Measurements from ENCODE around the gene RPL18. TPM values are rescaled to one million over a fixed set of nuclear protein-coding genes. Genes with fewer than 3 reads are reported as not detected.

Gene RPL18
- total RNA-seq, 1 experiment from 2014 or later: 1,736 TPM

DNA sequence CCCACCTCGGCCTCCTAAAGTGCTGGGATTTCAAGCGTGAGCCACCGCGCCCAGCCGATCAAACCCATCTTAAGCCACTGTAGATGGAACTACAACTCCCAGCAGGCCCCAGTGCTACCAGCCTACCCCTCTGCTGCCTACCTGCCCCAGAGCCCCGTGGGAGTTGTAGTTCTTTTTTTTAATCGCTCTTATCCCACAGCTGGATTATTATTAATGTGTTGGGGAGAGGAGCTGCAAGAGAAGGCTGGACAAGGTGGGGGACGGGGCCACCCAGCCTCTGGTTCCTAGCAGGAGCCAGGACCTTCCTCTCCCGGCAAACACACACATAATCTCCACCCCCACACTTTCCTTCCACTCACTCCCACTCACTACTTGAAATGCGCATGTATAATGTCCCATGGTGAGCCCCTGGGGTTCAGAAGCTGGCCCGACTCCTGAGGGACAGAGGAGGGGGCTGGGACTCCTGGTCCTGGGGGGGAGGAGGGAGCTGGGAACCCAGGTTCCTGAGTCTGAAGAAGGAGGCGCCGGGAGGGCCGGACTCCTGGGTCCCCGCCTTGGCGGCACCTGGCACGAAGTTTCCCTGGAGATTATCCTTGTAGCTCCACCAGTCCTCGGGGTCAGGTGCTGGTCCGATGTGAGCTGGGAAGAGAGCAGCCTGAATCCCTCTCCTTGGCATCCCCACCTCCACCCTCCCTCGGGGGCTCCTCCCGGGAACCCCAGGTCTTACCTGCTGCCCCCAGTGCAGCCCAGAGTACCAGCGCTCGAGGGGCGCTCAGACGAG, 26.1 kb upstream of the RPL18 start:
- intact Hi-C loops (cut with micrococcal nuclease): no loop called here
- Mint-ChIP-seq H3K9me3 (ENCODE audit: unreplicated experiment) (no peaks in the 10 kb centered on the region), H3K4me3 (ENCODE audit: unreplicated experiment) (peak overlapping the region; percentile 73), H3K27me3 (ENCODE audit: insufficient read depth, unreplicated experiment) (peaks cover 10% of the 10 kb centered on the region), H3K27ac (ENCODE audit: low read depth, unreplicated experiment) (no peak overlapping the region), H3K36me3 (ENCODE audit: insufficient read depth, unreplicated experiment) (no peaks in the 10 kb centered on the region), H3K4me1 (ENCODE audit: insufficient read depth, unreplicated experiment) (peaks cover 24% of the 10 kb centered on the region)
- POLR2A ChIA-PET: interaction anchor here (0.7 to 2.4 kb wide), 13 partner anchors 8 to 348 kb away, joined by 3 to 22 read pairs (median 3); partner anchors contain the start of genes DBP, GYS1, RPL18 and RUVBL2
- no TSS peak for BruUV-seq (replicated peaks)
- TF ChIP-seq, protein P1, sequence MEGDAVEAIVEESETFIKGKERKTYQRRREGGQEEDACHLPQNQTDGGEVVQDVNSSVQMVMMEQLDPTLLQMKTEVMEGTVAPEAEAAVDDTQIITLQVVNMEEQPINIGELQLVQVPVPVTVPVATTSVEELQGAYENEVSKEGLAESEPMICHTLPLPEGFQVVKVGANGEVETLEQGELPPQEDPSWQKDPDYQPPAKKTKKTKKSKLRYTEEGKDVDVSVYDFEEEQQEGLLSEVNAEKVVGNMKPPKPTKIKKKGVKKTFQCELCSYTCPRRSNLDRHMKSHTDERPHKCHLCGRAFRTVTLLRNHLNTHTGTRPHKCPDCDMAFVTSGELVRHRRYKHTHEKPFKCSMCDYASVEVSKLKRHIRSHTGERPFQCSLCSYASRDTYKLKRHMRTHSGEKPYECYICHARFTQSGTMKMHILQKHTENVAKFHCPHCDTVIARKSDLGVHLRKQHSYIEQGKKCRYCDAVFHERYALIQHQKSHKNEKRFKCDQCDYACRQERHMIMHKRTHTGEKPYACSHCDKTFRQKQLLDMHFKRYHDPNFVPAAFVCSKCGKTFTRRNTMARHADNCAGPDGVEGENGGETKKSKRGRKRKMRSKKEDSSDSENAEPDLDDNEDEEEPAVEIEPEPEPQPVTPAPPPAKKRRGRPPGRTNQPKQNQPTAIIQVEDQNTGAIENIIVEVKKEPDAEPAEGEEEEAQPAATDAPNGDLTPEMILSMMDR (IDR thresholded peaks at IDR 0.05; ENCODE audit: unreplicated experiment): no peak
- peak; percentile 59 for DNase-seq (ENCODE audit: unreplicated experiment)
- CTCF ChIA-PET: interaction anchor here (0.5 to 2.0 kb wide), 15 partner anchors 13 to 202 kb away, joined by 3 to 12 read pairs (median 5); partner anchors contain the start of gene HSD17B14

DNA sequence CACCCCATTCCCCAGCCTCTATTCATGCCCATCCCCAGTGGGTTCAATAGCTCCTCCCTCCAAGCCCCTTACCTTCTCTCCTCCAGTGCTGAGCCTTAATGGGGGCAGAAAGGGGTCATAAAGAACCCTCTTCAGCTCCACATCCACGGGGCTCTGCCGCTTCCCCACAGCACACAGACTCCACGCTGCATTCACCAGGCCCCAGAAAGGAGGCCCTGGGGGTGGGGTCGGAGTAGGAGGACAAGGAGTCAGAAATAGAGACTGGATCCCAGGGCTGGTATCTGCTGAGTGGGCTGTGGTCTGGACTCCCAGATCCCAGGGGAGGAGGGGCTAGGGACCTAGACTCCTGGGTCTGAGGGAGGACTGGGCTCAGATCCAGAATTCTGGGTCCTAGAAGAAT, 25.4 kb upstream of the RPL18 start:
- TF ChIP-seq, protein P1 (IDR thresholded peaks at IDR 0.05; ENCODE audit: unreplicated experiment): no peak
- Mint-ChIP-seq H3K4me3 (ENCODE audit: unreplicated experiment) (no peak overlapping the region), H3K27ac (ENCODE audit: low read depth, unreplicated experiment) (no peak overlapping the region), H3K27me3 (ENCODE audit: insufficient read depth, unreplicated experiment) (peaks cover 10% of the 10 kb centered on the region), H3K36me3 (ENCODE audit: insufficient read depth, unreplicated experiment) (no peaks in the 10 kb centered on the region), H3K4me1 (ENCODE audit: insufficient read depth, unreplicated experiment) (peaks cover 24% of the 10 kb centered on the region), H3K9me3 (ENCODE audit: unreplicated experiment) (no peaks in the 10 kb centered on the region)
- DNase-seq (ENCODE audit: unreplicated experiment): no peak
- intact Hi-C loops (cut with micrococcal nuclease): no loop called here
- BruUV-seq (replicated peaks): no TSS peak
- CTCF ChIA-PET: interaction anchor here (2.0 kb wide), 1 partner anchor 144 kb away, joined by 12 read pairs; no protein-coding TSS in a partner anchor
- POLR2A ChIA-PET: interaction anchor here (0.8 to 2.4 kb wide), 2 partner anchors 26 to 58 kb away, joined by 3 to 22 read pairs; partner anchors contain the start of genes RPL18 and SPHK2

DNA sequence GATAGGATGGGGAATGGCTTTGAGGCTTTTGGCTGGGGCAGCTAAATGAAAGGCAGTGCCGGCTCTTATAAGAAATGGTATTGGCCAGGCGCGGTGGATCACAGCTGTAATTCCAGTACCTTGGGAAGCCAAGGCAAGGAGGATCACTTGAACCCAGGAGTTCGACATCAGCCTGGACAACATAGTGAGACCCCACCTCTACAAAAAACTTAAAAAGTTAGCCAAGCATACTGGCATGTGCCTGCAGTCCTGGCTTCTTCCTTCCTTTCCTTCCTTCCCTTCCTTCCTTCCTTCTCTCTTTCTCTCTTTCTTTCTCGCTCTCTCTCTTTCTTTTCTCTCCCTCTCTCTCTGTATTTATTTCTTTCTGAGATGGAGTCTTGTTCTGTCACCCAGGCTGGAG, 23.9 kb upstream of the RPL18 start:
- no peak for DNase-seq (ENCODE audit: unreplicated experiment)
- Mint-ChIP-seq H3K27ac (ENCODE audit: low read depth, unreplicated experiment) (no peak overlapping the region), H3K36me3 (ENCODE audit: insufficient read depth, unreplicated experiment) (peaks cover 1% of the 10 kb centered on the region), H3K4me3 (ENCODE audit: unreplicated experiment) (no peak overlapping the region), H3K27me3 (ENCODE audit: insufficient read depth, unreplicated experiment) (peaks cover 10% of the 10 kb centered on the region), H3K4me1 (ENCODE audit: insufficient read depth, unreplicated experiment) (peaks cover 28% of the 10 kb centered on the region), H3K9me3 (ENCODE audit: unreplicated experiment) (no peaks in the 10 kb centered on the region)
- TF ChIP-seq, protein P1 (IDR thresholded peaks at IDR 0.05; ENCODE audit: unreplicated experiment): no peak
- intact Hi-C loops (cut with micrococcal nuclease): no loop called here
- BruUV-seq (replicated peaks): no TSS peak
- ChIA-PET CTCF (interaction anchor here (0.7 to 1.4 kb wide), 3 partner anchors 46 to 200 kb away, joined by 4 to 7 read pairs (median 4); no protein-coding TSS in a partner anchor), POLR2A (interaction anchor here (0.9 to 1.4 kb wide), 3 partner anchors 24 to 96 kb away, joined by 3 to 5 read pairs (median 4); partner anchors contain the start of genes RPL18 and SPHK2)

DNA sequence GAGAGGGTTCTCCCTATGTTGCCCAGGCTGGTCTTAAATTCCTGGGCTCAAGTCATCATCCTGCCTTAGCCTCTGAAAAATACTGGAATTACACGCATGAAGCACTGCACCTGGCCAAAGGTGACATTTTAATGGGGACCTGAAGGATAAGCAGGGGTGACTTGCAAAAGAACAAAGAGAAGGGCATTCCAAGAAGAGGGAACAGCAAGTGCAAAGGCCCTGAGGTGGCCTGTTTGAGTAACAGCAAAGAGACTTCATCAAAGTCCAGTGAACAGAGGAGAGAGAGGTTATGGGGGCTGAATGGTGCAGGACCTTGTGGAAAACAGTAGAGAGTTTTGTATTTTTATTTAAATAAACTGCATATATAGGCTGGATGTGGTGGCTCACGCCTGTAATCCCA, 22.9 kb upstream of the RPL18 start:
- CTCF ChIA-PET: interaction anchor here (0.7 to 1.4 kb wide), 2 partner anchors 134 to 201 kb away, joined by 3 to 7 read pairs; no protein-coding TSS in a partner anchor
- intact Hi-C loops (cut with micrococcal nuclease): no loop called here
- no peak for DNase-seq (ENCODE audit: unreplicated experiment)
- Mint-ChIP-seq H3K4me1 (ENCODE audit: insufficient read depth, unreplicated experiment) (peaks cover 24% of the 10 kb centered on the region), H3K27ac (ENCODE audit: low read depth, unreplicated experiment) (no peak overlapping the region), H3K36me3 (ENCODE audit: insufficient read depth, unreplicated experiment) (peaks cover 7% of the 10 kb centered on the region), H3K4me3 (ENCODE audit: unreplicated experiment) (no peak overlapping the region), H3K27me3 (ENCODE audit: insufficient read depth, unreplicated experiment) (peaks cover 10% of the 10 kb centered on the region), H3K9me3 (ENCODE audit: unreplicated experiment) (no peaks in the 10 kb centered on the region)
- POLR2A ChIA-PET: interaction anchor here (1.4 kb wide), 1 partner anchor 23 kb away, joined by 5 read pairs; the partner anchor contains the start of genes RPL18 and SPHK2
- TF ChIP-seq, protein P1 (IDR thresholded peaks at IDR 0.05; ENCODE audit: unreplicated experiment): no peak
- BruUV-seq (replicated peaks): no TSS peak
